Measurements from ENCODE around the gene PIP.

DNA sequence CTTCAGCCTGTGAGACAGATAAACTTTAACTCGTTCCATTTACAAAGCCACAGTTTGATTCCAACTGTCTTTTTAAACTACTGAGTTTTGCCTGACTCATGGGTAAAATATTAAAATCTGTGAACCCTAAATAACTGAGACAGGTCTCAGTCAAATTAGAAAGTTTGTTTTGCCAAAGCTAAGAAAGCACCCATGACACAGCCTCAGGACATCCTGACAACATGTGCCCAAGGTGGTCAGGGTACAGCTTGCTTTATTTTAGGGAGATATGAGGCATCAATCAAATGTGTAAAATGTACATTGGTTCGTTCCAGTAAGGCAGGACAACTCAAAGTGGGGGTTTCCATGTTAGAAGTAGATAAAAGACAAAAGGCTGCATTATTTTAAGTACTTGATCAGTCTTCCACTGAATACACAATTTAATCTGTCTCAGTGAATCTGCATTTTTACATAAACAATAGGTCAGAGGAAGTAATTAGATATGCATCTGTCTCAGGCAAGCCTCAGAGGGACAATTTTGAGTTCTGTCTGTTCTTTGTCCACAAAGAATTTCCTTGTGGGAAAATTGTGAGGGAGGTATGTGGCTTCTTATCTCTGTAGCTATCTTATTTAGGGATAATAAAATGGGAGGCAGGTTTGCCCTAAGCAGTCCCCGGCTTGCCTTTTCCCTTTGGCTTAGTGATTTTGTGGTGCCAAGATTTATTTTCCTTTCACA lies 11.0 kb upstream of the PIP start:
- TF ChIP-seq, protein P1, sequence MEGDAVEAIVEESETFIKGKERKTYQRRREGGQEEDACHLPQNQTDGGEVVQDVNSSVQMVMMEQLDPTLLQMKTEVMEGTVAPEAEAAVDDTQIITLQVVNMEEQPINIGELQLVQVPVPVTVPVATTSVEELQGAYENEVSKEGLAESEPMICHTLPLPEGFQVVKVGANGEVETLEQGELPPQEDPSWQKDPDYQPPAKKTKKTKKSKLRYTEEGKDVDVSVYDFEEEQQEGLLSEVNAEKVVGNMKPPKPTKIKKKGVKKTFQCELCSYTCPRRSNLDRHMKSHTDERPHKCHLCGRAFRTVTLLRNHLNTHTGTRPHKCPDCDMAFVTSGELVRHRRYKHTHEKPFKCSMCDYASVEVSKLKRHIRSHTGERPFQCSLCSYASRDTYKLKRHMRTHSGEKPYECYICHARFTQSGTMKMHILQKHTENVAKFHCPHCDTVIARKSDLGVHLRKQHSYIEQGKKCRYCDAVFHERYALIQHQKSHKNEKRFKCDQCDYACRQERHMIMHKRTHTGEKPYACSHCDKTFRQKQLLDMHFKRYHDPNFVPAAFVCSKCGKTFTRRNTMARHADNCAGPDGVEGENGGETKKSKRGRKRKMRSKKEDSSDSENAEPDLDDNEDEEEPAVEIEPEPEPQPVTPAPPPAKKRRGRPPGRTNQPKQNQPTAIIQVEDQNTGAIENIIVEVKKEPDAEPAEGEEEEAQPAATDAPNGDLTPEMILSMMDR (conservative IDR thresholded peaks at IDR 0.05), result no peak
- no peak for TF ChIP-seq ZFX (IDR thresholded peaks at IDR 0.05)

All from C4-2B (cell line).